GM12873 (cell line): ENCODE measurements around the gene SMG7.

Source experiments
- CTCF ChIP-seq: IDR thresholded peaks from 2 replicates; pipeline ENCODE4 v1.5.1; 2012; ENCODE audit warnings: low read depth, mild to moderate bottlenecking, moderate library complexity, low read length, control low read depth; ENCODE audit not compliant: insufficient read depth; ENCODE audit errors: missing control alignments

SMG7 gene

GRCh38 chr1:183528577-183528976 is 56.3 kb downstream of the SMG7 start:
- TF ChIP-seq CTCF = no peak

GRCh38 chr1:183533617-183534174 is 61.4 kb downstream of the SMG7 start:
- TF ChIP-seq CTCF = no peak

- TF ChIP-seq CTCF = no peak
These were observed 65.1 kb downstream of the SMG7 start for GRCh38 chr1:183537405-183537804.

GRCh38 chr1:183543619-183544204 is 71.4 kb downstream of the SMG7 start:
- peak; percentile 64 for TF ChIP-seq CTCF

GRCh38 chr1:183544598-183545297 is 72.4 kb downstream of the SMG7 start:
- no peak for TF ChIP-seq CTCF

GRCh38 chr1:183546427-183546826 is 74.1 kb downstream of the SMG7 start:
- TF ChIP-seq CTCF = no peak

GRCh38 chr1:183548116-183548515 is 75.8 kb downstream of the SMG7 start:
- no peak for TF ChIP-seq CTCF
